OCI-LY7 (cell line): ENCODE measurements around the gene PLD1. TPM values are rescaled to one million over a fixed set of nuclear protein-coding genes. Genes with fewer than 3 reads are reported as not detected.
"Not testable (repeated sequence)": the region's sequence is repeated elsewhere in the genome, so short reads cannot be mapped to it uniquely, and the experiment has no call there.

ENCODE experiments used
- Bru-seq: library from RNA; stranded (reverse); fragments of 400-500 nt; gene quantifications from one replicate; lab custom pipeline; 2021; lab: Mats Ljungman, UMichigan
- BruChase-seq, 2 experiments: library from RNA; stranded (reverse); fragments of 400-500 nt; gene quantifications; one replicate each; lab custom pipeline; 2021; lab: Mats Ljungman, UMichigan
- BruUV-seq: library from RNA; stranded (reverse); fragments of 400-500 nt; replicated peaks from 2 replicates; lab custom pipeline; 2021; lab: Mats Ljungman, UMichigan
- CTCF ChIA-PET: fragments of 300-600 bp; sonication (Branson Sonifier 250); formaldehyde crosslinking; loops from one replicate; lab custom pipeline; 2022; ENCODE audit warnings: antibody characterized with exemption; ENCODE audit not compliant: unreplicated experiment; lab: Charles Lee
- POLR2A ChIA-PET: fragments of 300-600 bp; sonication (Branson Sonifier 250); formaldehyde crosslinking; loops from one replicate; lab custom pipeline; 2022; ENCODE audit warnings: antibody characterized with exemption; lab: Charles Lee
- DNase-seq: peaks from one replicate; pipeline ENCODE4 v3.0.0-alpha.2; 2015; ENCODE audit warnings: low spot score
- H2AFZ ChIP-seq: fragments of 200-600 bp; sonication (generic), shearing (Covaris generic); 2 replicates; pipeline ENCODE4 v1.6.1; 2014; ENCODE audit warnings: mild to moderate bottlenecking, antibody characterized with exemption, low read length, moderate library complexity
- H3K27ac ChIP-seq: fragments of 200-600 bp; sonication (generic); 2 replicates; pipeline ENCODE4 v1.5.1; 2014; ENCODE audit warnings: mixed run types, low read depth, mild to moderate bottlenecking, moderate library complexity, low read length, inconsistent platforms; ENCODE audit not compliant: poor library complexity, severe bottlenecking
- H3K36me3 ChIP-seq: fragments of 200-600 bp; sonication (generic); 2 replicates; pipeline ENCODE4 v1.6.1; 2014; ENCODE audit warnings: mild to moderate bottlenecking, antibody characterized with exemption, low read length, moderate library complexity, mixed read lengths; ENCODE audit not compliant: insufficient read depth
- H3K4me1 ChIP-seq: fragments of 200-600 bp; sonication (generic); 2 replicates; pipeline ENCODE4 v1.5.1; 2014; ENCODE audit warnings: mild to moderate bottlenecking, low read length; ENCODE audit not compliant: insufficient read depth, poor library complexity, severe bottlenecking
- H3K4me2 ChIP-seq: fragments of 200-600 bp; sonication (generic); 2 replicates; pipeline ENCODE4 v1.6.1; 2014; ENCODE audit warnings: mild to moderate bottlenecking, low read length
- H3K4me3 ChIP-seq: fragments of 200-600 bp; sonication (generic); 2 replicates; pipeline ENCODE4 v1.5.1; 2014; ENCODE audit warnings: mild to moderate bottlenecking, low read depth, low read length; ENCODE audit not compliant: poor library complexity, severe bottlenecking
- H3K79me2 ChIP-seq: fragments of 200-600 bp; sonication (generic); 2 replicates; pipeline ENCODE4 v1.6.1; 2016; ENCODE audit warnings: low read depth, mild to moderate bottlenecking, low read length, moderate library complexity, mixed read lengths; ENCODE audit not compliant: insufficient read depth
- H3K9me2 ChIP-seq: fragments of 200-600 bp; sonication (generic); 2 replicates; pipeline ENCODE4 v1.6.1; 2016; ENCODE audit warnings: mild to moderate bottlenecking, low read length, mixed read lengths; ENCODE audit not compliant: insufficient read depth
- H3K9me3 ChIP-seq: fragments of 200-600 bp; sonication (generic); 2 replicates; pipeline ENCODE4 v1.6.1; 2014; ENCODE audit warnings: mild to moderate bottlenecking, mixed run types, low read length, mixed read lengths
- H4K20me1 ChIP-seq: fragments of 200-600 bp; sonication (generic); 2 replicates; pipeline ENCODE4 v1.6.1; 2014; ENCODE audit warnings: mild to moderate bottlenecking, antibody characterized with exemption, low read length, moderate library complexity, mixed read lengths; ENCODE audit not compliant: insufficient read depth
- CTCF ChIP-seq: fragments of 200-600 bp; sonication (generic); conservative IDR thresholded peaks from 2 replicates; pipeline ENCODE4 v1.5.1; 2014; ENCODE audit warnings: mild to moderate bottlenecking, antibody characterized with exemption, low read length, moderate library complexity, mixed read lengths
- EZH2phosphoT487 ChIP-seq: fragments of 200-600 bp; sonication (generic); IDR thresholded peaks from 2 replicates; pipeline ENCODE4 v1.6.1; 2018; ENCODE audit warnings: low read depth, borderline replicate concordance, mild to moderate bottlenecking, mixed run types, antibody characterized with exemption, low read length, moderate library complexity, mixed read lengths
- intact Hi-C: fragments of 100-400 bp; cut with micrococcal nuclease; formaldehyde crosslinking; loops from one replicate; pipeline ENCODE4 v1.10.0; 2022; ENCODE audit not compliant: unreplicated experiment
- long read RNA-seq: library from polyadenylated mRNA; stranded (forward); transcript quantifications from one replicate; pipeline ENCODE4 v2.0.0, GENCODE V29; 2022
- total RNA-seq, 2 experiments: library from RNA; depleted of rRNA in 1 of 2; stranded (reverse); fragments of >200 nt in 1 of 2; shearing (Covaris generic) in 1 of 2; gene quantifications; 2 replicates each; pipeline ENCODE4 v1.2.3, GENCODE V29; 2014 to 2022

The PLD1 gene
- total RNA-seq (2014; rRNA removed; shearing (Covaris generic)), result not detected in 2 replicates
- not detected in 2 replicates for total RNA-seq (2022)
- percentile 6 among the genes with signal in this experiment for Bru-seq, nascent RNA
- percentile 2 among the genes with signal in this experiment for BruChase-seq, experiment 1, labeled RNA remaining after a 6-hour chase
- BruChase-seq, experiment 2, labeled RNA remaining after a 2-hour chase, result percentile 5 among the genes with signal in this experiment
- long read RNA-seq, result 0 reads

- H3K9me2 ChIP-seq, result no peaks in the 10 kb centered on the region
- DNase-seq, result no peak
- no TSS peak for BruUV-seq
- no peaks in the 10 kb centered on the region for H3K9me3 ChIP-seq
- H3K4me2 ChIP-seq, result no peak within 1 kb of the TSS
- no peak within 1 kb of the TSS for H2AFZ ChIP-seq
- H3K79me2 ChIP-seq, result no peaks in the 10 kb centered on the region
- H3K27ac ChIP-seq, result no peak within 1 kb of the TSS
- POLR2A ChIA-PET, result no interaction called here
- intact Hi-C loops, result no loop called here
- TF ChIP-seq EZH2phosphoT487 (no peak), CTCF (no peak)
- no peak within 1 kb of the TSS for H3K4me3 ChIP-seq
- H4K20me1 ChIP-seq, result no peaks in the 10 kb centered on the region
- no peaks in the 10 kb centered on the region for H3K4me1 ChIP-seq
- no peaks in the 10 kb centered on the region for H3K36me3 ChIP-seq
- CTCF ChIA-PET, result no interaction called here
Measured at GRCh38 chr3:171809861-171810628, at the start of gene PLD1. Gene PLD1, minus strand, starts transcription at chr3:171810483. Its CDS starts 72,432 bp downstream, at chr3:171738051.

GRCh38 chr3:171858770-171859169 is 48.5 kb upstream of the PLD1 start:
- BruUV-seq, intact Hi-C loops, H3K36me3 ChIP-seq, H3K4me1 ChIP-seq, H3K4me3 ChIP-seq, H2AFZ ChIP-seq, POLR2A ChIA-PET, H4K20me1 ChIP-seq, DNase-seq, H3K4me2 ChIP-seq, CTCF ChIA-PET, H3K9me2 ChIP-seq, H3K27ac ChIP-seq, H3K79me2 ChIP-seq: not testable (repeated sequence)
- peaks cover 18% of the 10 kb centered on the region for H3K9me3 ChIP-seq

GRCh38 chr3:171854649-171855305 is 44.5 kb upstream of the PLD1 start:
- H3K79me2 ChIP-seq, result no peaks in the 10 kb centered on the region
- peaks cover 18% of the 10 kb centered on the region for H3K9me3 ChIP-seq
- no peaks in the 10 kb centered on the region for H3K4me1 ChIP-seq
- no peak overlapping the region for H3K27ac ChIP-seq
- no TSS peak for BruUV-seq
- H4K20me1 ChIP-seq, result no peaks in the 10 kb centered on the region
- POLR2A ChIA-PET, result interaction anchor here (0.6 kb wide), 1 partner anchor 67 kb away, joined by 3 read pairs; no protein-coding TSS in a partner anchor
- TF ChIP-seq EZH2phosphoT487 (no peak), CTCF (no peak)
- no peak overlapping the region for H2AFZ ChIP-seq
- peak; percentile 33 for DNase-seq
- no peaks in the 10 kb centered on the region for H3K9me2 ChIP-seq
- no peaks in the 10 kb centered on the region for H3K36me3 ChIP-seq
- intact Hi-C loops, result no loop called here
- no peak overlapping the region for H3K4me3 ChIP-seq
- no peak overlapping the region for H3K4me2 ChIP-seq
- CTCF ChIA-PET, result no interaction called here
